ENCODE results near the gene ACYP2.
A peak's percentile ranks its signal among the peaks of the same experiment; 100 is the strongest.
"Not testable (repeated sequence)": the region's sequence is repeated elsewhere in the genome, so short reads cannot be mapped to it uniquely, and the experiment has no call there.

ACYP2 gene

GRCh38 chr2:54115284-54116137, at the start of gene ACYP2:
Gene ACYP2 (plus strand): TSS chr2:54115615.
- no peak for TF ChIP-seq ZNF274 (IDR thresholded peaks at IDR 0.05; ENCODE audit: low read depth, low read length)
- H3K4me3 ChIP-seq (ENCODE audit: low read length): peak within 1 kb of the TSS; percentile 70

- H3K4me3 ChIP-seq (ENCODE audit: low read length): no peak overlapping the region
- no peak for TF ChIP-seq ZNF274 (IDR thresholded peaks at IDR 0.05; ENCODE audit: low read depth, low read length)
Observed at GRCh38 chr2:54065891-54066290, 49.5 kb upstream of the ACYP2 start.

- TF ChIP-seq ZNF274 (IDR thresholded peaks at IDR 0.05; ENCODE audit: low read depth, low read length): no peak
- H3K4me3 ChIP-seq (ENCODE audit: low read length): no peak overlapping the region
Observed at GRCh38 chr2:54067851-54068375, 47.5 kb upstream of the ACYP2 start.

- not testable (repeated sequence) for H3K4me3 ChIP-seq (ENCODE audit: low read length)
Observed at GRCh38 chr2:54072483-54072882, 42.9 kb upstream of the ACYP2 start.

- no peak for TF ChIP-seq ZNF274 (IDR thresholded peaks at IDR 0.05; ENCODE audit: low read depth, low read length)
- no peak overlapping the region for H3K4me3 ChIP-seq (ENCODE audit: low read length)
Observed at GRCh38 chr2:54073796-54074195, 41.6 kb upstream of the ACYP2 start.

GRCh38 chr2:54074606-54075341, 40.6 kb upstream of the ACYP2 start:
- no peak for TF ChIP-seq ZNF274 (IDR thresholded peaks at IDR 0.05; ENCODE audit: low read depth, low read length)
- no peak overlapping the region for H3K4me3 ChIP-seq (ENCODE audit: low read length)

GRCh38 chr2:54076586-54076985, 38.8 kb upstream of the ACYP2 start:
- H3K4me3 ChIP-seq (ENCODE audit: low read length): no peak overlapping the region
- no peak for TF ChIP-seq ZNF274 (IDR thresholded peaks at IDR 0.05; ENCODE audit: low read depth, low read length)

GRCh38 chr2:54077088-54077900, 38.1 kb upstream of the ACYP2 start:
- TF ChIP-seq ZNF274 (IDR thresholded peaks at IDR 0.05; ENCODE audit: low read depth, low read length): no peak
- no peak overlapping the region for H3K4me3 ChIP-seq (ENCODE audit: low read length)

GRCh38 chr2:54079331-54079730, 36.1 kb upstream of the ACYP2 start:
- TF ChIP-seq ZNF274 (IDR thresholded peaks at IDR 0.05; ENCODE audit: low read depth, low read length): no peak
- H3K4me3 ChIP-seq (ENCODE audit: low read length): no peak overlapping the region

- H3K4me3 ChIP-seq (ENCODE audit: low read length): no peak overlapping the region
- no peak for TF ChIP-seq ZNF274 (IDR thresholded peaks at IDR 0.05; ENCODE audit: low read depth, low read length)
Observed at GRCh38 chr2:54081574-54081973, 33.8 kb upstream of the ACYP2 start.

- no peak overlapping the region for H3K4me3 ChIP-seq (ENCODE audit: low read length)
- no peak for TF ChIP-seq ZNF274 (IDR thresholded peaks at IDR 0.05; ENCODE audit: low read depth, low read length)
Observed at GRCh38 chr2:54083021-54083420, 32.4 kb upstream of the ACYP2 start.

GRCh38 chr2:54083445-54083844, 32.0 kb upstream of the ACYP2 start:
- no peak overlapping the region for H3K4me3 ChIP-seq (ENCODE audit: low read length)
- TF ChIP-seq ZNF274 (IDR thresholded peaks at IDR 0.05; ENCODE audit: low read depth, low read length): no peak

- no peak for TF ChIP-seq ZNF274 (IDR thresholded peaks at IDR 0.05; ENCODE audit: low read depth, low read length)
Observed at GRCh38 chr2:54084600-54084999, 30.8 kb upstream of the ACYP2 start.

GRCh38 chr2:54085069-54085468, 30.3 kb upstream of the ACYP2 start:
- H3K4me3 ChIP-seq (ENCODE audit: low read length): no peak overlapping the region
- TF ChIP-seq ZNF274 (IDR thresholded peaks at IDR 0.05; ENCODE audit: low read depth, low read length): no peak

More at GRCh38 chr2:54084600-54084999, 30.8 kb upstream of the ACYP2 start:
- no peak overlapping the region for H3K4me3 ChIP-seq (ENCODE audit: low read length)
